Ishikawa (cell line): ENCODE data around the gene GIMAP4.

ENCODE experiments used
- CEBPB ChIP-seq: IDR thresholded peaks from 2 replicates; pipeline ENCODE4 v1.6.1; 2012
- CREB1 ChIP-seq: IDR thresholded peaks from 2 replicates; pipeline ENCODE4 v1.6.1; 2012; ENCODE audit warnings: low read depth
- EGR1 ChIP-seq: IDR thresholded peaks from 2 replicates; pipeline ENCODE4 v1.6.1; 2012
- EP300 ChIP-seq: IDR thresholded peaks from 2 replicates; pipeline ENCODE4 v1.6.1; 2012; ENCODE audit warnings: borderline replicate concordance
- MAX ChIP-seq: IDR thresholded peaks from 2 replicates; pipeline ENCODE4 v1.6.1; 2012
- RAD21 ChIP-seq: IDR thresholded peaks from 2 replicates; pipeline ENCODE4 v1.6.1; 2012; ENCODE audit warnings: low read depth
- REST ChIP-seq: IDR thresholded peaks from 2 replicates; pipeline ENCODE4 v1.6.1; 2012; ENCODE audit warnings: low read depth, mild to moderate bottlenecking
- TAF1 ChIP-seq: IDR thresholded peaks from 2 replicates; pipeline ENCODE4 v1.6.1; 2012; ENCODE audit warnings: low read depth, mild to moderate bottlenecking
- TEAD4 ChIP-seq: IDR thresholded peaks from 2 replicates; pipeline ENCODE4 v1.6.1; 2012
- USF1 ChIP-seq: IDR thresholded peaks from 2 replicates; pipeline ENCODE4 v1.6.1; 2012

- TF ChIP-seq USF1 (no peak), REST (no peak), EP300 (no peak), MAX (no peak), CEBPB (no peak), TAF1 (no peak), TEAD4 (no peak), RAD21 (no peak), EGR1 (no peak), CREB1 (no peak)
Observed at GRCh38 chr7:150564566-150564965, 2.6 kb upstream of the GIMAP4 start.
